D721Med (cell line): ENCODE data around the gene ZNF835.

Experiments
- DNase-seq: peaks from one replicate; pipeline ENCODE4 v3.0.0; 2011; ENCODE audit warnings: low spot score; ENCODE audit not compliant: insufficient read length
- FAIRE-seq: peaks from 2 replicates; lab custom pipeline; 2011; peaks lifted over from hg19 to GRCh38; lab: Jason Lieb, UNC
- CTCF ChIP-seq: IDR thresholded peaks from 2 replicates; pipeline ENCODE4 v1.5.1; 2012; ENCODE audit warnings: mild to moderate bottlenecking, control low read depth; ENCODE audit not compliant: insufficient read depth; ENCODE audit errors: missing control alignments

The ZNF835 gene

GRCh38 chr19:56671613-56671994, at the start of gene ZNF835:
TSS of gene ZNF835 (minus strand) at chr19:56671757. CDS start at chr19:56665198, 6,559 bp downstream.
- TF ChIP-seq CTCF = no peak
- DNase-seq = peak; percentile 86
- no peak for FAIRE-seq

GRCh38 chr19:56720281-56720680, 48.7 kb upstream of the ZNF835 start:
- DNase-seq (no peak), FAIRE-seq (no peak)
- no peak for TF ChIP-seq CTCF

- TF ChIP-seq CTCF = no peak
- no peak for DNase-seq
- no peak for FAIRE-seq
Measured at GRCh38 chr19:56718231-56718630, 46.7 kb upstream of the ZNF835 start.

GRCh38 chr19:56712611-56713276, 41.2 kb upstream of the ZNF835 start:
- TF ChIP-seq CTCF = no peak
- DNase-seq (no peak), FAIRE-seq (no peak)

- peak; percentile 26 for TF ChIP-seq CTCF
- no peak for DNase-seq
- no peak for FAIRE-seq
Measured at GRCh38 chr19:56710437-56710836, 38.9 kb upstream of the ZNF835 start.

- DNase-seq = no peak
- TF ChIP-seq CTCF = no peak
- no peak for FAIRE-seq
Measured at GRCh38 chr19:56707821-56708220, 36.3 kb upstream of the ZNF835 start.

GRCh38 chr19:56705939-56706338, 34.4 kb upstream of the ZNF835 start:
- no peak for TF ChIP-seq CTCF

More at GRCh38 chr19:56705939-56706338, 34.4 kb upstream of the ZNF835 start:
- DNase-seq (no peak), FAIRE-seq (no peak)
